HepG2 (cell line): ENCODE data around the gene BMF. TPM values are rescaled to one million over a fixed set of nuclear protein-coding genes. Genes with fewer than 3 reads are reported as not detected.

Source experiments
- ARNT2 ChIP-seq: sonication (generic); formaldehyde crosslinking; IDR thresholded peaks from 2 replicates; pipeline ENCODE4 v1.8.0; 2022; ENCODE audit warnings: mild to moderate bottlenecking, low read depth, missing genetic modification reagents, moderate library complexity
- ARNTL ChIP-seq: sonication (generic); formaldehyde crosslinking; IDR thresholded peaks from 2 replicates; pipeline ENCODE4 v1.4.0; 2020; ENCODE audit warnings: mild to moderate bottlenecking, missing genetic modification reagents
- BRD4 ChIP-seq: sonication (generic); formaldehyde crosslinking; IDR thresholded peaks from 2 replicates; pipeline ENCODE4 v1.4.0; 2020; ENCODE audit warnings: missing genetic modification reagents
- CENPX ChIP-seq: sonication (generic); formaldehyde crosslinking; IDR thresholded peaks from 2 replicates; pipeline ENCODE4 v1.9.0; 2021; ENCODE audit warnings: mild to moderate bottlenecking, missing genetic modification reagents, moderate library complexity
- JUND ChIP-seq: sonication (generic); formaldehyde crosslinking; IDR thresholded peaks from 2 replicates; pipeline ENCODE4 v1.8.0; 2022; ENCODE audit warnings: mild to moderate bottlenecking, missing genetic modification reagents
- NR2F1 ChIP-seq, 2 experiments: fragments of 450-650 bp in 1 of 2; formaldehyde crosslinking in 1 of 2; IDR thresholded peaks; 2 replicates each; pipeline versions ENCODE4 v1.5.0 to v1.6.1; 2016 to 2020; ENCODE audit warnings: mild to moderate bottlenecking in 1 of 2, missing compliant biosample characterization in 1 of 2, missing genetic modification reagents in 1 of 2, moderate library complexity in 1 of 2
- PHF5A ChIP-seq: IDR thresholded peaks from one replicate; pipeline ENCODE4 v1.6.1; 2018; ENCODE audit warnings: low read depth, missing genetic modification reagents; ENCODE audit not compliant: unreplicated experiment
- SNAPC2 ChIP-seq: sonication (generic); formaldehyde crosslinking; IDR thresholded peaks from 2 replicates; pipeline ENCODE4 v1.8.1; 2022; ENCODE audit warnings: mild to moderate bottlenecking, missing genetic modification reagents
- ZKSCAN5 ChIP-seq: sonication (generic); formaldehyde crosslinking; IDR thresholded peaks from 2 replicates; pipeline ENCODE4 v1.5.1; 2020; ENCODE audit warnings: mild to moderate bottlenecking, missing genetic modification reagents
- ZNF761 ChIP-seq: sonication (generic); formaldehyde crosslinking; conservative IDR thresholded peaks from 2 replicates; pipeline ENCODE4 v1.4.0; 2020; ENCODE audit warnings: mild to moderate bottlenecking, missing genetic modification reagents
- ZNF772 ChIP-seq: sonication (generic); formaldehyde crosslinking; IDR thresholded peaks from 2 replicates; pipeline ENCODE4 v1.5.0; 2020; ENCODE audit warnings: mild to moderate bottlenecking, missing genetic modification reagents
- ZNF773 ChIP-seq: sonication (generic); formaldehyde crosslinking; IDR thresholded peaks from 2 replicates; pipeline ENCODE4 v1.4.0; 2020; ENCODE audit warnings: missing genetic modification reagents, borderline replicate concordance
- ZSCAN25 ChIP-seq: sonication (generic); formaldehyde crosslinking; IDR thresholded peaks from 2 replicates; pipeline ENCODE4 v1.8.0; 2022; ENCODE audit warnings: mild to moderate bottlenecking, missing genetic modification reagents
- polyA plus RNA-seq, 8 experiments: library from polyadenylated mRNA; depleted of rRNA in 3 of 8; stranded (reverse) in 7 of 8; unstranded in 1 of 8; fragments of >200 nt; fragmentation: Illumina TruSeq in 4 of 8; extraction: Trizol in 4 of 8; gene quantifications; 2 replicates each; pipeline versions ENCODE4 v1.2.1 to v1.2.3, GENCODE V29; 2011 to 2016; ENCODE audit warnings: low read depth in 4 of 8, missing spikeins in 1 of 8, mixed read lengths in 1 of 8; ENCODE audit not compliant: insufficient read depth in 1 of 8
- total RNA-seq, 5 experiments: library from RNA; depleted of rRNA; stranded (reverse); fragments of >200 nt; fragmentation: Illumina TruSeq; extraction: Trizol; gene quantifications; 2 replicates each; pipeline ENCODE4 v1.2.3, GENCODE V29; 2016; ENCODE audit warnings: low read depth in 1 of 5
- TF ChIP-seq, protein P1 (sequence below): sonication (generic); formaldehyde crosslinking; IDR thresholded peaks from 2 replicates; pipeline ENCODE4 v1.4.0; 2020; ENCODE audit warnings: missing genetic modification reagents, borderline replicate concordance
- TF ChIP-seq, protein P2 (sequence below): sonication (generic); formaldehyde crosslinking; IDR thresholded peaks from 2 replicates; pipeline ENCODE4 v1.8.1; 2023; ENCODE audit warnings: mild to moderate bottlenecking, missing genetic modification reagents
- TF ChIP-seq, protein P3 (sequence below): sonication (generic); formaldehyde crosslinking; IDR thresholded peaks from 2 replicates; pipeline ENCODE4 v1.5.0; 2020; ENCODE audit warnings: missing genetic modification reagents, mild to moderate bottlenecking, borderline replicate concordance
- TF ChIP-seq, protein P4 (sequence below): sonication (generic); formaldehyde crosslinking; IDR thresholded peaks from 2 replicates; pipeline ENCODE4 v1.5.0; 2020; ENCODE audit warnings: mild to moderate bottlenecking, missing genetic modification reagents, borderline replicate concordance
- TF ChIP-seq, protein P5 (sequence below): sonication (generic); formaldehyde crosslinking; conservative IDR thresholded peaks from 2 replicates; pipeline ENCODE4 v1.8.0; 2022; ENCODE audit warnings: mild to moderate bottlenecking, moderate library complexity, missing genetic modification reagents

The BMF gene
- total and polyA plus RNA-seq, 2 of the 13 experiments (the other 11 are each of a cell fraction or from before 2014, with no cell fraction given) = 8.7 to 15.9 TPM

DNA sequence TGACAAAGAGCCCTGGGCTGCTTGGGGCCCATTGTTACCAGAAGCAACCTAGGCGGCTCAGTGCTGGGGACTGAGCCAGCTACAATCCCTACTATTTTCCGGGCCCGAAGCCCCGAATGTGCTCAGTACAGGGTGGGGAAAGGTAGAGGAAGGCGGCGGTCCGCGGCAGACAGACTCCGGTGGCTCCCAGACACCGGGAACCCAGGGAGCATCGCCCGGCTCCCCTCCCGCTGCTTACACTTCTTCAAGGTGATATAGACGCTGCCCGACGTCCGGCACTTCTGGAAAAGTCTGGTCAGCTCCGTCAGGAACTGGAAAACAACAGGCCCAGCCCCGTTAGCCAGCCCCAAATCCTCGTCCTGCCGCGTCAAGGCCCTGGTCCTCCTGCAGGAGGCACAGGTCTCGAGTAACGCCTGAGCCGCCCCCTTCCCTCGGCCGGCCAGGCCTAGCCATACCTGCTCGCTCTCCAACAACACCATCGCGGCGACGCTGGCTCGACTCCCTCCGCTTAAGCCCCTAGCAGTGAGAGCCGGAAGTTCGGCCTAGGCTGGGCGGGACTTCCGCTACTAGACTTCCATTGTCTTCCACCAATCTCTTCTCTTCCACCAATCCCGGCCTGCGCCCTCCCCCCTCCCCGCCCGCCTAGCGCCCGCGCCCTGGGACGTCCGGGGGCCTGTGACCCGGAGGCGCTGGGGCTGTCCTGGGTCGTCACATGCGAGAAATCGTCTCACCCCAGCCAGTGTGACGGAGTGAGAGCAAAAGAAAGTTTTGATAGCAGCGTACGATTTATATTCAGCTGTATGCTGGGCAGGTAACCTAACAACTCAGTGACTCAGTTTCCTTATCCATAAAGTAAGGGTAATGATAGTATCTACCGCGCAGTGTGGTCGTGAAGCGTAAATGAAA, 69.8 kb downstream of the BMF start, which contains the start of gene SRP14 (continued):
- TF ChIP-seq, protein P1, sequence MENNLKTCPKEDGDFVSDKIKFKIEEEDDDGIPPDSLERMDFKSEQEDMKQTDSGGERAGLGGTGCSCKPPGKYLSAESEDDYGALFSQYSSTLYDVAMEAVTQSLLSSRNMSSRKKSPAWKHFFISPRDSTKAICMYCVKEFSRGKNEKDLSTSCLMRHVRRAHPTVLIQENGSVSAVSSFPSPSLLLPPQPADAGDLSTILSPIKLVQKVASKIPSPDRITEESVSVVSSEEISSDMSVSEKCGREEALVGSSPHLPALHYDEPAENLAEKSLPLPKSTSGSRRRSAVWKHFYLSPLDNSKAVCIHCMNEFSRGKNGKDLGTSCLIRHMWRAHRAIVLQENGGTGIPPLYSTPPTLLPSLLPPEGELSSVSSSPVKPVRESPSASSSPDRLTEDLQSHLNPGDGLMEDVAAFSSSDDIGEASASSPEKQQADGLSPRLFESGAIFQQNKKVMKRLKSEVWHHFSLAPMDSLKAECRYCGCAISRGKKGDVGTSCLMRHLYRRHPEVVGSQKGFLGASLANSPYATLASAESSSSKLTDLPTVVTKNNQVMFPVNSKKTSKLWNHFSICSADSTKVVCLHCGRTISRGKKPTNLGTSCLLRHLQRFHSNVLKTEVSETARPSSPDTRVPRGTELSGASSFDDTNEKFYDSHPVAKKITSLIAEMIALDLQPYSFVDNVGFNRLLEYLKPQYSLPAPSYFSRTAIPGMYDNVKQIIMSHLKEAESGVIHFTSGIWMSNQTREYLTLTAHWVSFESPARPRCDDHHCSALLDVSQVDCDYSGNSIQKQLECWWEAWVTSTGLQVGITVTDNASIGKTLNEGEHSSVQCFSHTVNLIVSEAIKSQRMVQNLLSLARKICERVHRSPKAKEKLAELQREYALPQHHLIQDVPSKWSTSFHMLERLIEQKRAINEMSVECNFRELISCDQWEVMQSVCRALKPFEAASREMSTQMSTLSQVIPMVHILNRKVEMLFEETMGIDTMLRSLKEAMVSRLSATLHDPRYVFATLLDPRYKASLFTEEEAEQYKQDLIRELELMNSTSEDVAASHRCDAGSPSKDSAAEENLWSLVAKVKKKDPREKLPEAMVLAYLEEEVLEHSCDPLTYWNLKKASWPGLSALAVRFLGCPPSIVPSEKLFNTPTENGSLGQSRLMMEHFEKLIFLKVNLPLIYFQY (CRISPR knock-in tag) = peak; percentile 87
- TF ChIP-seq ZKSCAN5 (CRISPR knock-in tag) (0 out of 2 replicates have a peak, but pooled peaks have one; percentile 36), ZNF761 (CRISPR knock-in tag) (peak; percentile 89; the same call in 1 of the 2 replicates), ARNTL (CRISPR knock-in tag) (peak; percentile 60), ZSCAN25 (CRISPR knock-in tag) (peak; percentile 45; the same call in 1 of the 2 replicates), ZNF773 (no peak), SNAPC2 (CRISPR knock-in tag) (peak; percentile 91; the same call in 1 of the 2 replicates), ARNT2 (CRISPR knock-in tag) (peak; percentile 13; the same call in 1 of the 2 replicates), ZNF772 (CRISPR knock-in tag) (peak; percentile 38; the same call in 1 of the 2 replicates), CENPX (CRISPR knock-in tag) (no peak), BRD4 (no peak), PHF5A (CRISPR knock-in tag) (no peak), JUND (peak; percentile 42; the same call in 1 of the 2 replicates), NR2F1 (CRISPR knock-in tag; IDR thresholded peaks at IDR 0.05) (peak in 1 of 2 experiments; percentile 14; a peak in 1 of 4 replicates)
- TF ChIP-seq, protein P2, sequence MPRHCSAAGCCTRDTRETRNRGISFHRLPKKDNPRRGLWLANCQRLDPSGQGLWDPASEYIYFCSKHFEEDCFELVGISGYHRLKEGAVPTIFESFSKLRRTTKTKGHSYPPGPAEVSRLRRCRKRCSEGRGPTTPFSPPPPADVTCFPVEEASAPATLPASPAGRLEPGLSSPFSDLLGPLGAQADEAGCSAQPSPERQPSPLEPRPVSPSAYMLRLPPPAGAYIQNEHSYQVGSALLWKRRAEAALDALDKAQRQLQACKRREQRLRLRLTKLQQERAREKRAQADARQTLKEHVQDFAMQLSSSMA (CRISPR knock-in tag) = peak; percentile 66; the same call in 1 of the 2 replicates
- TF ChIP-seq, protein P3, sequence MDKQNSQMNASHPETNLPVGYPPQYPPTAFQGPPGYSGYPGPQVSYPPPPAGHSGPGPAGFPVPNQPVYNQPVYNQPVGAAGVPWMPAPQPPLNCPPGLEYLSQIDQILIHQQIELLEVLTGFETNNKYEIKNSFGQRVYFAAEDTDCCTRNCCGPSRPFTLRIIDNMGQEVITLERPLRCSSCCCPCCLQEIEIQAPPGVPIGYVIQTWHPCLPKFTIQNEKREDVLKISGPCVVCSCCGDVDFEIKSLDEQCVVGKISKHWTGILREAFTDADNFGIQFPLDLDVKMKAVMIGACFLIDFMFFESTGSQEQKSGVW (CRISPR knock-in tag) = no peak
- TF ChIP-seq, protein P4, sequence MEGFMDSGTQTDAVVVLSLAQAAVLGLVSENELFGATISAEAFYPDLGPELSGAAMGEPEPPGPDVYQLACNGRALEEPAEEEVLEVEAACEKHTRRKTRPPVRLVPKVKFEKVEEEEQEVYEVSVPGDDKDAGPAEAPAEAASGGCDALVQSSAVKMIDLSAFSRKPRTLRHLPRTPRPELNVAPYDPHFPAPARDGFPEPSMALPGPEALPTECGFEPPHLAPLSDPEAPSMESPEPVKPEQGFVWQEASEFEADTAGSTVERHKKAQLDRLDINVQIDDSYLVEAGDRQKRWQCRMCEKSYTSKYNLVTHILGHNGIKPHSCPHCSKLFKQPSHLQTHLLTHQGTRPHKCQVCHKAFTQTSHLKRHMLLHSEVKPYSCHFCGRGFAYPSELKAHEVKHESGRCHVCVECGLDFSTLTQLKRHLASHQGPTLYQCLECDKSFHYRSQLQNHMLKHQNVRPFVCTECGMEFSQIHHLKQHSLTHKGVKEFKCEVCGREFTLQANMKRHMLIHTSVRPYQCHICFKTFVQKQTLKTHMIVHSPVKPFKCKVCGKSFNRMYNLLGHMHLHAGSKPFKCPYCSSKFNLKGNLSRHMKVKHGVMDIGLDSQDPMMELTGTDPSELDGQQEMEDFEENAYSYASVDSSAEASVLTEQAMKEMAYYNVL (CRISPR knock-in tag) = peak; percentile 40; the same call in 1 of the 2 replicates
- TF ChIP-seq, protein P5, sequence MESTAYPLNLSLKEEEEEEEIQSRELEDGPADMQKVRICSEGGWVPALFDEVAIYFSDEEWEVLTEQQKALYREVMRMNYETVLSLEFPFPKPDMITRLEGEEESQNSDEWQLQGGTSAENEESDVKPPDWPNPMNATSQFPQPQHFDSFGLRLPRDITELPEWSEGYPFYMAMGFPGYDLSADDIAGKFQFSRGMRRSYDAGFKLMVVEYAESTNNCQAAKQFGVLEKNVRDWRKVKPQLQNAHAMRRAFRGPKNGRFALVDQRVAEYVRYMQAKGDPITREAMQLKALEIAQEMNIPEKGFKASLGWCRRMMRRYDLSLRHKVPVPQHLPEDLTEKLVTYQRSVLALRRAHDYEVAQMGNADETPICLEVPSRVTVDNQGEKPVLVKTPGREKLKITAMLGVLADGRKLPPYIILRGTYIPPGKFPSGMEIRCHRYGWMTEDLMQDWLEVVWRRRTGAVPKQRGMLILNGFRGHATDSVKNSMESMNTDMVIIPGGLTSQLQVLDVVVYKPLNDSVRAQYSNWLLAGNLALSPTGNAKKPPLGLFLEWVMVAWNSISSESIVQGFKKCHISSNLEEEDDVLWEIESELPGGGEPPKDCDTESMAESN (CRISPR knock-in tag) = peak; percentile 33; the same call in 1 of the 2 replicates
